NB4 (cell line): ENCODE measurements around the gene SIGLEC8.

Source experiments
- POLR2A ChIP-seq: IDR thresholded peaks from 2 replicates; pipeline ENCODE4 v1.6.1; 2011; ENCODE audit warnings: mild to moderate bottlenecking; ENCODE audit not compliant: insufficient read length; ENCODE audit errors: extremely low read depth
- TF ChIP-seq, protein P1 (sequence below): IDR thresholded peaks from one replicate; pipeline ENCODE4 v1.5.1; 2012; ENCODE audit warnings: low read depth, low read length

DNA sequence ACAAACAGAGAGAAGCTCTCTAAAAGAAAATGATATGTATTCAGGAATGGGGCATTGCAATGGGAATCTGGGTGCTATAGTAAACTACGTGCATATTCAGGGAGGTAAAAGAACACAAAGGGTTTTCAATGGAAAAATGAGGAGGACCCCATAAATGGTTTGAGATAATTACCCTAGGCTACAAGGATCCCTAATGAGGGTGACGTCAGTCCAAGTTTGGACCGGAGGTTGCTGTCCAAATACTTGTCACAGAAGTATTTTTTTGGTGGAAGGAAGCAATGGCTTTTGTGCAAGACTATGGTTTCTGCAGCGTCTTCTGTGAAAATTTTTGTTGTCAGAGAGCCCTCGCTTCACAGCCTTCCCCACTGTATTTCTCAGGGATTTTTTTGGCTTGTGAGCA lies 19.1 kb upstream of the SIGLEC8 start:
- TF ChIP-seq, protein P1, sequence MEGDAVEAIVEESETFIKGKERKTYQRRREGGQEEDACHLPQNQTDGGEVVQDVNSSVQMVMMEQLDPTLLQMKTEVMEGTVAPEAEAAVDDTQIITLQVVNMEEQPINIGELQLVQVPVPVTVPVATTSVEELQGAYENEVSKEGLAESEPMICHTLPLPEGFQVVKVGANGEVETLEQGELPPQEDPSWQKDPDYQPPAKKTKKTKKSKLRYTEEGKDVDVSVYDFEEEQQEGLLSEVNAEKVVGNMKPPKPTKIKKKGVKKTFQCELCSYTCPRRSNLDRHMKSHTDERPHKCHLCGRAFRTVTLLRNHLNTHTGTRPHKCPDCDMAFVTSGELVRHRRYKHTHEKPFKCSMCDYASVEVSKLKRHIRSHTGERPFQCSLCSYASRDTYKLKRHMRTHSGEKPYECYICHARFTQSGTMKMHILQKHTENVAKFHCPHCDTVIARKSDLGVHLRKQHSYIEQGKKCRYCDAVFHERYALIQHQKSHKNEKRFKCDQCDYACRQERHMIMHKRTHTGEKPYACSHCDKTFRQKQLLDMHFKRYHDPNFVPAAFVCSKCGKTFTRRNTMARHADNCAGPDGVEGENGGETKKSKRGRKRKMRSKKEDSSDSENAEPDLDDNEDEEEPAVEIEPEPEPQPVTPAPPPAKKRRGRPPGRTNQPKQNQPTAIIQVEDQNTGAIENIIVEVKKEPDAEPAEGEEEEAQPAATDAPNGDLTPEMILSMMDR, result no peak
- no peak for TF ChIP-seq POLR2A
